NT2/D1 (cell line): ENCODE measurements around the gene CTNNA2.

ENCODE experiments used
- DNase-seq: peaks from one replicate; pipeline ENCODE4 v3.0.0-alpha.2; 2011; ENCODE audit warnings: low read depth, low spot score
- H3K27me3 ChIP-seq: 2 replicates; pipeline ENCODE4 v1.6.0; 2011; ENCODE audit warnings: mild to moderate bottlenecking; ENCODE audit not compliant: insufficient read length, insufficient read depth
- H3K36me3 ChIP-seq: 2 replicates; pipeline ENCODE4 v1.6.1; 2011; ENCODE audit warnings: mild to moderate bottlenecking, low read length, mixed read lengths; ENCODE audit not compliant: insufficient read depth, insufficient read length
- H3K4me1 ChIP-seq: 2 replicates; pipeline ENCODE4 v1.5.1; 2011; ENCODE audit not compliant: insufficient read depth, insufficient read length
- H3K4me3 ChIP-seq: 2 replicates; pipeline ENCODE4 v1.5.1; 2011; ENCODE audit warnings: low read depth; ENCODE audit not compliant: insufficient read length
- H3K9ac ChIP-seq: 2 replicates; pipeline ENCODE4 v1.6.0; 2011; ENCODE audit warnings: low read depth; ENCODE audit not compliant: insufficient read length
- H3K9me3 ChIP-seq: 2 replicates; pipeline ENCODE4 v1.5.1; 2011; ENCODE audit warnings: mild to moderate bottlenecking, low read length; ENCODE audit not compliant: insufficient read depth
- SUZ12 ChIP-seq: IDR thresholded peaks from 2 replicates; pipeline ENCODE4 v1.6.1; 2011; ENCODE audit not compliant: insufficient read length, insufficient read depth; ENCODE audit errors: extremely low read depth
- YY1 ChIP-seq: IDR thresholded peaks from 2 replicates; pipeline ENCODE4 v1.6.1; 2011; ENCODE audit not compliant: insufficient read length, insufficient read depth
- ZNF274 ChIP-seq: IDR thresholded peaks from 2 replicates; pipeline ENCODE4 v1.6.1; 2011; ENCODE audit warnings: mild to moderate bottlenecking, low read depth, low read length

Gene CTNNA2

GRCh38 chr2:80238692-80239469 is 726.0 kb downstream of the CTNNA2 start:
- no peak for DNase-seq
- no peaks in the 10 kb centered on the region; the same call in 1 of the 2 replicates for H3K9me3 ChIP-seq
- H3K27me3 ChIP-seq, result no peaks in the 10 kb centered on the region
- no peaks in the 10 kb centered on the region for H3K4me1 ChIP-seq
- no peaks in the 10 kb centered on the region for H3K36me3 ChIP-seq
- TF ChIP-seq YY1 (no peak), SUZ12 (no peak), ZNF274 (no peak)
- H3K4me3 ChIP-seq, result no peak overlapping the region
- no peak overlapping the region for H3K9ac ChIP-seq

- no peak for TF ChIP-seq YY1
- TF ChIP-seq SUZ12, result no peak
- TF ChIP-seq ZNF274, result no peak
- Histone ChIP-seq H3K36me3 (no peaks in the 10 kb centered on the region), H3K27me3 (no peaks in the 10 kb centered on the region), H3K9me3 (no peaks in the 10 kb centered on the region; the same call in 1 of the 2 replicates), H3K4me3 (no peak overlapping the region), H3K9ac (no peak overlapping the region), H3K4me1 (no peaks in the 10 kb centered on the region)
- no peak for DNase-seq
These were observed 729.6 kb downstream of the CTNNA2 start for GRCh38 chr2:80242355-80242910.

GRCh38 chr2:80244905-80245584 is 732.2 kb downstream of the CTNNA2 start:
- Histone ChIP-seq H3K9ac (no peak overlapping the region), H3K27me3 (no peaks in the 10 kb centered on the region), H3K4me1 (no peaks in the 10 kb centered on the region), H3K4me3 (no peak overlapping the region), H3K9me3 (no peaks in the 10 kb centered on the region), H3K36me3 (no peaks in the 10 kb centered on the region)
- TF ChIP-seq YY1, result no peak
- TF ChIP-seq SUZ12, result no peak
- no peak for TF ChIP-seq ZNF274
- DNase-seq, result no peak

- H3K4me3 ChIP-seq, result no peak overlapping the region
- no peaks in the 10 kb centered on the region for H3K27me3 ChIP-seq
- no peak overlapping the region for H3K9ac ChIP-seq
- H3K4me1 ChIP-seq, result no peaks in the 10 kb centered on the region
- no peak for TF ChIP-seq SUZ12
- TF ChIP-seq ZNF274, result no peak
- no peak for TF ChIP-seq YY1
- no peaks in the 10 kb centered on the region for H3K9me3 ChIP-seq
- no peaks in the 10 kb centered on the region for H3K36me3 ChIP-seq
- no peak for DNase-seq
These were observed 733.7 kb downstream of the CTNNA2 start for GRCh38 chr2:80246534-80246933.

- H3K27me3 ChIP-seq, result no peaks in the 10 kb centered on the region
- no peaks in the 10 kb centered on the region for H3K4me1 ChIP-seq
- no peak overlapping the region for H3K9ac ChIP-seq
- no peaks in the 10 kb centered on the region for H3K36me3 ChIP-seq
- TF ChIP-seq YY1 (no peak), SUZ12 (no peak), ZNF274 (no peak)
- no peak for DNase-seq
- H3K9me3 ChIP-seq, result no peaks in the 10 kb centered on the region
- no peak overlapping the region for H3K4me3 ChIP-seq
These were observed 734.5 kb downstream of the CTNNA2 start for GRCh38 chr2:80247339-80247738.

GRCh38 chr2:80248146-80248545 is 735.3 kb downstream of the CTNNA2 start:
- Histone ChIP-seq H3K9me3 (no peaks in the 10 kb centered on the region), H3K27me3 (no peaks in the 10 kb centered on the region), H3K4me1 (no peaks in the 10 kb centered on the region), H3K4me3 (no peak overlapping the region), H3K36me3 (no peaks in the 10 kb centered on the region), H3K9ac (no peak overlapping the region)
- no peak for DNase-seq
- TF ChIP-seq SUZ12, result no peak
- no peak for TF ChIP-seq YY1
- no peak for TF ChIP-seq ZNF274
